Measurements from ENCODE around the gene KCTD11.

Gene KCTD11

DNA sequence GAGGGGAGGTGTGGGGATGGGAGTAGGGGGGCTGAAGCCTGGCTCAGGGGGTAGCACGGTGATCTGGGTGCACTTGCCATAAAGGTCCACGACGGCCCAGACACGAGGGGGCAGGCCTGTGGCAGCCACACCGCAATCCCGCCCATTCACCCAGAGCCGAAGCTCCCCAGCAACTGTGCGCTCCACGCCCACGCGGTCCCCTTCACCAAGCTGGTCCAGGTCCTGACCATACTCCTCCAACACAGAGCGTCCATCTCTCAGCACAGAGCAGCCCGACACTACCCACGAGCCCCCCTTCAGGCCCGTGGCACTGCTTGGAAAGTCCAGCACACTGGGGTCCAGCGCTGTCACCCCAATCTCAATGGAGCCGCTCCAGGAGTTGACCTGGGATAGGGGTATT lies 24.5 kb upstream of the KCTD11 start:
- Histone ChIP-seq H3K4me1 (ENCODE audit: control extremely low read depth in 1 of 4, control insufficient read depth in 4 of 4, insufficient read depth in 4 of 4, low read length in 3 of 4) (peaks cover 5 to 35% (median 32%) of the 10 kb centered on the region in 4 experiments), H3K27me3 (replicated peaks in 2 of 5; ENCODE audit: control insufficient read depth in 4 of 5, insufficient read depth in 5 of 5, low read length in 4 of 5) (no peaks in the 10 kb centered on the region), H3K4me3 (ENCODE audit: control insufficient read depth in 1 of 7, extremely low read depth in 1 of 7, insufficient read depth in 4 of 7, low read depth in 2 of 7, low read length in 6 of 7) (peak overlapping the region in 1 of 7 experiments; percentile 90), H3K27ac (ENCODE audit: insufficient read depth in 1 of 2, low read depth in 1 of 2, low read length in 2 of 2, poor library complexity in 1 of 2, severe bottlenecking in 2 of 2) (no peak overlapping the region), H3K36me3 (ENCODE audit: control insufficient read depth in 4 of 4, insufficient read depth in 4 of 4, low read length in 3 of 4) (peaks cover 7 to 47% (median 37%) of the 10 kb centered on the region in 4 experiments), H3K9me3 (ENCODE audit: control extremely low read depth in 1 of 5, control insufficient read depth in 4 of 5, insufficient read depth in 2 of 5, low read depth in 1 of 5, low read length in 4 of 5) (no peaks in the 10 kb centered on the region)
- ChIA-PET CTCF (interaction anchor here (1.0 to 12.8 kb wide), 6 partner anchors 12 to 30 kb away, joined by 3 to 314 read pairs (median 9); partner anchors contain the start of genes ACAP1 and GPS2), POLR2A (no interaction called here)
- no peak for DNase-seq
- 98% methylated on average over 9 of the region's 17 CpGs for WGBS (ENCODE audit: insufficient coverage)

DNA sequence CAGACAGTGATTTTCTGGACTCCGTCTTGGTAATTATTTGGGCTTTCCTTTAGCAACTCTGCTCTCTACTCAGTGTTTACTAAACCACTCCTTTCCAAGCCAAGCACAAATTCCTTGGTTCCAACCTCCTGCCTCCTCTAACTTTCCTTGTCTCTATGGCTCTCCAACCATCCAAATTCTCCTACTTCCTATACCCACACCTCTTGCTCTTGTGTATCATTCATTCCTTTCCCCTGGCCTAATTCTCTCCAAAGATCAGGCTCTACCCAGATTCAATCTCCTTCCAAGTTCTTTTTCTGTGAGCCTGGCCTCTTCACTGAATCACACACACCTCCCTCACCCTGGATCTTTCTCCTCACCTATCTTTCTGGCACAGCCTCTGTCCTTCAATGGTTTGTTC lies 24.0 kb upstream of the KCTD11 start:
- 88% methylated on average over 1 of the region's 1 CpG for WGBS (ENCODE audit: insufficient coverage)
- Histone ChIP-seq H3K27me3 (replicated peaks in 2 of 5; ENCODE audit: control insufficient read depth in 4 of 5, insufficient read depth in 5 of 5, low read length in 4 of 5) (no peaks in the 10 kb centered on the region), H3K36me3 (ENCODE audit: control insufficient read depth in 4 of 4, insufficient read depth in 4 of 4, low read length in 3 of 4) (peaks cover 2 to 42% (median 32%) of the 10 kb centered on the region in 4 experiments), H3K27ac (ENCODE audit: insufficient read depth in 1 of 2, low read depth in 1 of 2, low read length in 2 of 2, poor library complexity in 1 of 2, severe bottlenecking in 2 of 2) (peak overlapping the region in 1 of 2 experiments; percentile 87), H3K4me1 (ENCODE audit: control extremely low read depth in 1 of 4, control insufficient read depth in 4 of 4, insufficient read depth in 4 of 4, low read length in 3 of 4) (peaks cover 5 to 38% (median 32%) of the 10 kb centered on the region in 4 experiments), H3K4me3 (ENCODE audit: control insufficient read depth in 1 of 7, extremely low read depth in 1 of 7, insufficient read depth in 4 of 7, low read depth in 2 of 7, low read length in 6 of 7) (peak overlapping the region in 4 of 7 experiments; percentile 90 to 97 (median 91)), H3K9me3 (ENCODE audit: control extremely low read depth in 1 of 5, control insufficient read depth in 4 of 5, insufficient read depth in 2 of 5, low read depth in 1 of 5, low read length in 4 of 5) (no peaks in the 10 kb centered on the region)
- ChIA-PET POLR2A (interaction anchor here (0.7 kb wide), 1 partner anchor 156 kb away, joined by 3 read pairs; the partner anchor contains the start of gene POLR2A), CTCF (interaction anchor here (1.4 to 12.8 kb wide), 4 partner anchors 12 to 31 kb away, joined by 4 to 314 read pairs (median 10); partner anchors contain the start of gene ACAP1)
- DNase-seq = no peak

DNA sequence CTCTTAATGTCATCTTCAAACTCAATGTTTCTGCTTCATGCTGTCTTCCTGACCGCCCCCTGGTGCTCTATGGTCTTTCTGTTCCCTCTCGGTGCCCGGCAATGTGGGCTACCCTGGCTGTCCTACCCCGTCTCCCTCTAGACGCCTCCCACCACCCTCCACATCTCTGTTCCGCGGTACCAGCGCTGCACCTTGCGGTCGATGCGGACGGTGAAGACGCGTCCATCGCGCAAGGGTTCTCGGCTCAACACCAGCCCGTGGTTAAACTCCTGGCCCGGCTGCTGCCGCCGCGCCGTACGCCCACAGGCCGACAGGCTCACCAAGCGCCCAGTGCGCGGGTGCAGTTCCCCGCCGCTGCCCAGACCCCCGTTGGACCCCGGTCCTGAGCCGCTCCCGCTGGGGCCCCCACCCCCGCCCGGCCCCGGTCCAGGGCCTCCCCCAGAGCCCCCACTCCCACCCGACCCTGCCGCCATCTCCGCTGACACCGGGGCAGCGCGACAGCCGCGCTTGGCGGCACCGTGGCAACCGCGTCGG lies 23.1 kb upstream of the KCTD11 start, which contains the start of gene NEURL4:
NEURL4 (minus strand) TSS at position 496 of the 534 bp plus-strand sequence; CDS start at position 473, 23 bp downstream.
- whole genome bisulfite sequencing (ENCODE audit: insufficient coverage) = 0% methylated on average over 38 of the region's 50 CpGs
- Histone ChIP-seq H3K4me3 (ENCODE audit: control insufficient read depth in 1 of 7, extremely low read depth in 1 of 7, insufficient read depth in 4 of 7, low read depth in 2 of 7, low read length in 6 of 7) (peak within 1 kb of the TSS; percentile 74 to 97 (median 90)), H3K4me1 (ENCODE audit: control extremely low read depth in 1 of 4, control insufficient read depth in 4 of 4, insufficient read depth in 4 of 4, low read length in 3 of 4) (peaks cover 5 to 38% (median 32%) of the 10 kb centered on the region in 4 experiments), H3K36me3 (ENCODE audit: control insufficient read depth in 4 of 4, insufficient read depth in 4 of 4, low read length in 3 of 4) (peaks cover 0 to 33% (median 24%) of the 10 kb centered on the region in 4 experiments), H3K27ac (ENCODE audit: insufficient read depth in 1 of 2, low read depth in 1 of 2, low read length in 2 of 2, poor library complexity in 1 of 2, severe bottlenecking in 2 of 2) (peak within 1 kb of the TSS; percentile 66 to 87), H3K9me3 (ENCODE audit: control extremely low read depth in 1 of 5, control insufficient read depth in 4 of 5, insufficient read depth in 2 of 5, low read depth in 1 of 5, low read length in 4 of 5) (no peaks in the 10 kb centered on the region), H3K27me3 (replicated peaks in 2 of 5; ENCODE audit: control insufficient read depth in 4 of 5, insufficient read depth in 5 of 5, low read length in 4 of 5) (no peaks in the 10 kb centered on the region)
- ChIA-PET CTCF (interaction anchor here (1.4 to 12.8 kb wide), 6 partner anchors 9 to 32 kb away, joined by 4 to 314 read pairs (median 8); partner anchors contain the start of genes ACAP1 and TMEM95), POLR2A (interaction anchor here (0.7 to 1.0 kb wide), 2 partner anchors 20 to 156 kb away, joined by 3 to 4 read pairs; partner anchors contain the start of gene POLR2A)
- no peak for DNase-seq

DNA sequence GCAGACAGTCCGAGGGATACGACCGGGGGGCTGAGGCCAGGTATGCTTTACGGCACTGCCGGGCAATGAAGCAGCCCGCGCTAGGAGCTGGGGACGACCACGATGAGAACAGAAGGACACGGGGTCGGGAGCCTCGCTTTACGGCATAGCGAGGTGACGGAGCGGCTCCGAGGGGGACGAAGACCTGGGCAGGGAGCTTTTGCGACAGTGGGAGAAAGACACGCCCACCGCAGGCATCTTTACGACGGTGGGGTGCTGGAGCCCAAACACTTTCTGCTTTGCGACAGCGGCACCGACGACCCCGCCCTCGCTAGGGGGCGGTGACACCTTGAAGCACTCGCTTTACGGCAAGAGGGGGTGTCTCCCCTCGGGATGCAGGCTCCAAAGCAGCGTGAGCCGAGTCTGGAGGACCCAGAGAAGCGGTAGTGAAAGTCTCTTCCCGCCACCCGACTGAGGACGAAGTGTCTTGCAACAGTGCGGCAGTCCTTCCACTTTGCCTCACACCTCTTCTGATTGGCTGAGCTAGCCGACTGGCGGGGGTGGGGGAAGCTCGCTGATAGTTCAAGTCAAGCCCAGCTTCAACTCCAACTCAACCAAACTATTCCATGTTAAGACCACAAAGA lies 22.5 kb upstream of the KCTD11 start:
- Histone ChIP-seq H3K27me3 (replicated peaks in 2 of 5; ENCODE audit: control insufficient read depth in 4 of 5, insufficient read depth in 5 of 5, low read length in 4 of 5) (no peaks in the 10 kb centered on the region), H3K27ac (ENCODE audit: insufficient read depth in 1 of 2, low read depth in 1 of 2, low read length in 2 of 2, poor library complexity in 1 of 2, severe bottlenecking in 2 of 2) (peak overlapping the region; percentile 66 to 87), H3K36me3 (ENCODE audit: control insufficient read depth in 4 of 4, insufficient read depth in 4 of 4, low read length in 3 of 4) (peaks cover 0 to 28% (median 19%) of the 10 kb centered on the region in 4 experiments), H3K9me3 (ENCODE audit: control extremely low read depth in 1 of 5, control insufficient read depth in 4 of 5, insufficient read depth in 2 of 5, low read depth in 1 of 5, low read length in 4 of 5) (no peaks in the 10 kb centered on the region), H3K4me3 (ENCODE audit: control insufficient read depth in 1 of 7, extremely low read depth in 1 of 7, insufficient read depth in 4 of 7, low read depth in 2 of 7, low read length in 6 of 7) (peak overlapping the region; percentile 74 to 97 (median 90)), H3K4me1 (ENCODE audit: control extremely low read depth in 1 of 4, control insufficient read depth in 4 of 4, insufficient read depth in 4 of 4, low read length in 3 of 4) (peaks cover 5 to 38% (median 33%) of the 10 kb centered on the region in 4 experiments)
- DNase-seq = peak; percentile 99 to 100 (median 100)
- WGBS (ENCODE audit: insufficient coverage) = 0% methylated on average over 38 of the region's 43 CpGs
- ChIA-PET CTCF (interaction anchor here (0.9 to 12.8 kb wide), 10 partner anchors 9 to 284 kb away, joined by 3 to 314 read pairs (median 5); partner anchors contain the start of genes ACAP1 and TMEM95), POLR2A (interaction anchor here (1.0 kb wide), 1 partner anchor 20 kb away, joined by 4 read pairs; no protein-coding TSS in a partner anchor)

GRCh38 chr17:7329997-7330637 lies 21.8 kb upstream of the KCTD11 start:
- Histone ChIP-seq H3K27ac (ENCODE audit: insufficient read depth in 1 of 2, low read depth in 1 of 2, low read length in 2 of 2, poor library complexity in 1 of 2, severe bottlenecking in 2 of 2) (peak overlapping the region; percentile 66 to 87), H3K4me3 (ENCODE audit: control insufficient read depth in 1 of 7, extremely low read depth in 1 of 7, insufficient read depth in 4 of 7, low read depth in 2 of 7, low read length in 6 of 7) (peak overlapping the region; percentile 74 to 97 (median 90)), H3K36me3 (ENCODE audit: control insufficient read depth in 4 of 4, insufficient read depth in 4 of 4, low read length in 3 of 4) (peaks cover 0 to 22% (median 14%) of the 10 kb centered on the region in 4 experiments), H3K27me3 (replicated peaks in 2 of 5; ENCODE audit: control insufficient read depth in 4 of 5, insufficient read depth in 5 of 5, low read length in 4 of 5) (no peaks in the 10 kb centered on the region), H3K9me3 (ENCODE audit: control extremely low read depth in 1 of 5, control insufficient read depth in 4 of 5, insufficient read depth in 2 of 5, low read depth in 1 of 5, low read length in 4 of 5) (no peaks in the 10 kb centered on the region), H3K4me1 (ENCODE audit: control extremely low read depth in 1 of 4, control insufficient read depth in 4 of 4, insufficient read depth in 4 of 4, low read length in 3 of 4) (peaks cover 5 to 43% (median 37%) of the 10 kb centered on the region in 4 experiments)
- ChIA-PET CTCF (interaction anchor here (0.9 to 12.8 kb wide), 11 partner anchors 9 to 284 kb away, joined by 3 to 314 read pairs (median 4); partner anchors contain the start of genes ACAP1 and TMEM95), POLR2A (interaction anchor here (0.6 to 1.0 kb wide), 2 partner anchors 21 to 109 kb away, joined by 3 to 4 read pairs; no protein-coding TSS in a partner anchor)
- peak; percentile 78 to 88 (median 87) for DNase-seq
- WGBS (ENCODE audit: insufficient coverage) = 2% methylated on average over 13 of the region's 34 CpGs

DNA sequence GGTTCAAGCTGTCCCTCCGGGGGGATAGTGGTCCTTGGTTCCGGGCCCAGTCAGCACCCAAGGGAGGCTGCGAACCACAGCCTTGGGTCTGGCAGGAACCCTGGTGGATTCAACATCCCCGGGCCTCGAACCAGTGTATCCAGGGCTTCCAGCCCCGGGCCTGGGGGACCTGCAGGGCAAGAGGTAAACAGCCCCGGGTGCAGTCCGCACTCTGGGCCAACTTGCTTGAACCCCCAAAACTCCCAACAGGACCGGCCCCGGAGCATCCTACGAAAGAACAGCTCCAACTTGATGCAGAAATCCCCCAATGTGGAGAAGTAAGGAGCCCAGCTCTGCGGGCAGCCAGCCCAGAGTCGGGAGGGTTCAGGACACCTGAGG lies 21.3 kb upstream of the KCTD11 start:
- Histone ChIP-seq H3K4me3 (ENCODE audit: control insufficient read depth in 1 of 7, extremely low read depth in 1 of 7, insufficient read depth in 4 of 7, low read depth in 2 of 7, low read length in 6 of 7) (peak overlapping the region in 6 of 7 experiments; percentile 27 to 97 (median 90)), H3K27me3 (replicated peaks in 2 of 5; ENCODE audit: control insufficient read depth in 4 of 5, insufficient read depth in 5 of 5, low read length in 4 of 5) (no peaks in the 10 kb centered on the region), H3K36me3 (ENCODE audit: control insufficient read depth in 4 of 4, insufficient read depth in 4 of 4, low read length in 3 of 4) (peaks cover 0 to 16% (median 10%) of the 10 kb centered on the region in 4 experiments), H3K27ac (ENCODE audit: insufficient read depth in 1 of 2, low read depth in 1 of 2, low read length in 2 of 2, poor library complexity in 1 of 2, severe bottlenecking in 2 of 2) (peak overlapping the region; percentile 7 to 71), H3K9me3 (ENCODE audit: control extremely low read depth in 1 of 5, control insufficient read depth in 4 of 5, insufficient read depth in 2 of 5, low read depth in 1 of 5, low read length in 4 of 5) (no peaks in the 10 kb centered on the region), H3K4me1 (ENCODE audit: control extremely low read depth in 1 of 4, control insufficient read depth in 4 of 4, insufficient read depth in 4 of 4, low read length in 3 of 4) (peaks cover 8 to 48% (median 42%) of the 10 kb centered on the region in 4 experiments)
- DNase-seq = no peak
- CTCF ChIA-PET = interaction anchor here (0.8 to 12.8 kb wide), 4 partner anchors 12 to 34 kb away, joined by 3 to 314 read pairs (median 6); partner anchors contain the start of genes ACAP1 and TMEM95
- WGBS (ENCODE audit: insufficient coverage) = 77% methylated on average over 12 of the region's 13 CpGs
- POLR2A ChIA-PET = no interaction called here

Measured in common myeloid progenitor, CD34-positive (primary cell).